HG03565 (cell line): ENCODE measurements around the gene EGLN2.
"Not testable (repeated sequence)": the region's sequence is repeated elsewhere in the genome, so short reads cannot be mapped to it uniquely, and the experiment has no call there.

ENCODE experiments used
- ATAC-seq: cut with Tn5 transposase; IDR thresholded peaks from one replicate; pipeline ENCODE4 v1.9.1; 2021; ENCODE audit warnings: mild to moderate bottlenecking, moderate library complexity; ENCODE audit not compliant: unreplicated experiment

EGLN2 gene

GRCh38 chr19:40801426-40802299 is 2.7 kb downstream of the EGLN2 start:
- no peak for ATAC-seq

- no peak for ATAC-seq
These were observed 3.5 kb downstream of the EGLN2 start for GRCh38 chr19:40802300-40803169.

GRCh38 chr19:40803170-40803856 is 4.3 kb downstream of the EGLN2 start:
- ATAC-seq, result no peak

- no peak for ATAC-seq
These were observed 5.1 kb downstream of the EGLN2 start for GRCh38 chr19:40803857-40804782.

GRCh38 chr19:40804783-40805242 is 5.8 kb downstream of the EGLN2 start:
- no peak for ATAC-seq

- ATAC-seq, result no peak
These were observed 6.4 kb downstream of the EGLN2 start for GRCh38 chr19:40805258-40805868.

GRCh38 chr19:40806423-40807146 is 7.6 kb downstream of the EGLN2 start:
- ATAC-seq, result no peak

- ATAC-seq, result no peak
These were observed 8.4 kb downstream of the EGLN2 start for GRCh38 chr19:40807147-40808020.

- ATAC-seq, result no peak
These were observed 9.0 kb downstream of the EGLN2 start for GRCh38 chr19:40808021-40808325.

GRCh38 chr19:40808497-40808896 is 9.5 kb downstream of the EGLN2 start:
- ATAC-seq, result no peak

- no peak for ATAC-seq
These were observed 10.5 kb downstream of the EGLN2 start for GRCh38 chr19:40809358-40810086.

- no peak for ATAC-seq
These were observed 11.2 kb downstream of the EGLN2 start for GRCh38 chr19:40810160-40810559.

GRCh38 chr19:40810649-40811408 is 11.8 kb downstream of the EGLN2 start:
- ATAC-seq, result not testable (repeated sequence)

GRCh38 chr19:40811478-40812341 is 12.7 kb downstream of the EGLN2 start:
- no peak for ATAC-seq

GRCh38 chr19:40812571-40812970 is 13.6 kb downstream of the EGLN2 start:
- not testable (repeated sequence) for ATAC-seq

- ATAC-seq, result no peak
These were observed 14.2 kb downstream of the EGLN2 start for GRCh38 chr19:40813182-40813581.
